SIG-M5 (cell line): ENCODE data around the gene CDKN1C.

Experiments used
- DNase-seq: peaks from one replicate; lab custom pipeline; 2025; lab: John Stamatoyannopoulos, UW

CDKN1C gene

DNA sequence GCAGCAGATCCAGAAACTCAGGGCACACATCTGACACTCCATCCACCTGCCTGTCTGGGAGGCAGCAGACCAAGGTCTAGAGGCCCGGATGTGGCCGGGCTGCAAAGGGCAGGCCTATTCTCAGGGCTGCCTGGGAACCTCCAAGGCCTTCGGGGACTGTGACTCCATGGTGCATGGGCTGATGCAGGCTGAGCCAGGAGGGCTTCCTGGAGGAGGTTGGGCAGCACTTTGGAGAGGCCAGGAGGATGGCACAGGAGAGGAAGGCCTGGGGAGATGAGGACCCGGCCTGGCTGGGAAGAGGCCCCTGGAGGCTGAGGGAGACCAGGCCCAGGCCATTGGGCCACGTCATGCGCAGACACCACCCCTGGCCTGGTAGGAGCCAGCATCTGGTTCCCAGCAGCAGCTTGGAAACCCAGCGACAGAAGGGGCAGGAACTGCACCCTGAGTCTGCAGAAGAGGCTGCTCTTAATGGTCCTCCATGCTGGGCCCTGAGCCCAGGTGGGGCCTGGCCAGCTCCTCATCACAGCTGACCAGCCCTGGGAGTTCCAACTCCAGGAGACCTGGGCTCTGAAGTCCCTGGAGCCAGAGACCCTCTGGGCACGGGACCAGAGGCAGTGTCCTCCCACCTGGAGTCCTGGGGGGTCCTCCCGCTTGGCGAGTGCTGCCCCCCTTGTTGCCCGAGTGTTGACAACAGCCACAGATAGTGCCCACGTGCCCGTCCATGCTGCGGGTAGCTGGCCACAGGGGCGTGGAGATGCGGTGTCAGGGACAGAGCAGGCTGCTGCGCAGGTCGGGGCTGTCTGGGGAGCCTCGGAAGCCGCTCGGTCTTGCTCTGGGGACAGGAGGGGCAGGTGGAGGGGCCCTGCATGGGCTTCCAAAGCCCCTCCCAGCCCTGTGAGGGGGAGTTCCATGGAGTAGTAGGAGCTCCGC, 38.1 kb upstream of the CDKN1C start:
- DNase-seq, result no peak

DNA sequence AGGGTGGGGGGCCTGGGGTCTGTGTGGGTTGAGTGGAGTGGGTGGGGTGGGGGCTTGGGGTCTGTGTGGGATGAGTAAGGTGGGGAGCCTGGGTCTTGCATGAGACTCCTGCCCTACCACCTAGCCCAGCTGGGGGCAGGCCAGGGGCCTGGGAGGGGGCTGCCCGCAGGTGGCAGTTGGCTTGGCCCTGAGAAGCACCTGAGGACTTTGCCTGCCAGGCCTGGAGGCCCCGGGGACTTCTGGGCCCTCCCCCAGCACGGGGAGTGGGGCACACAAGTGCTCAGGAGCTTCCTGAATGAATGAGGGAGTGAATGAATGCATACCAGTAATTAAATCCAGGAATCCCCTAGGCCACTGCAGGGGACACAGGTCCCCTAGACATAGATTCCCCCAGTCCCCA, 37.1 kb upstream of the CDKN1C start:
- DNase-seq, result no peak

DNA sequence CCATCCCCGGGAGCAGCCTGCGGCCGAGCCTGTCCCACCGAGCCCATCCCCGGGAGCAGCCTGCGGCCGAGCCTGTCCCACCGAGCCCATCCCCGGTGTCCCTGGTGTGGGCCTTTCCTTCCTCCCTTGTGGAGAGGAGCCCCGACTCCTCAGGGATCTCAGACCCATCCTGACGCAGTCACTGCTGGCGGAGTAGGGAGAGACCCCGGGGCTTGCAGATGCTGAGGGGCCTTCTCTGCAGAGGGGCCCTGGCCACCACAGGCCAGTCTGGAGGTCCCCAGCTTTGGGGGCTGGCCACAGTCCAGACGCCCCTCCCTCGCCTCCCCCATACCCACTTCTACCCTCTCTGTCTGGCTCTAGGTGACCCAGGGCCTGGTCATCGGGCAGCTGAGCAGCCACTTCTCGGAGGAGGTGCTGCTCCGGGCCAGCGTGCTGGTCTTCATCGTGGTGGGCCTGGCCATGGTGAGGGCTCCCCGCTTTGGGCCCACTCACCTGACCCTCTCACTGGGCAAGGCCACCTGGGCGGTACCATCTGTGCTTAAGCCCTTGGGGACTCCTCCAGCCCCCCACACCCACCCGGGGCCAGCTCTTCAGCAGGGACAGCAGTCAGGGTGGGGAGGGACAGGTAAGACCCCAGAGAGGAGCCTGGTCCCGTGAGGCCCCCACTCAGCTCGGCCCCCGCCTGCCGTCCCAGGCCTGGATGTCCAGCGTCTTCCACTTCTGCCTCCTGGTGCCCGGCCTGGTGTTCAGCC, 36.3 kb upstream of the CDKN1C start:
- no peak for DNase-seq

DNA sequence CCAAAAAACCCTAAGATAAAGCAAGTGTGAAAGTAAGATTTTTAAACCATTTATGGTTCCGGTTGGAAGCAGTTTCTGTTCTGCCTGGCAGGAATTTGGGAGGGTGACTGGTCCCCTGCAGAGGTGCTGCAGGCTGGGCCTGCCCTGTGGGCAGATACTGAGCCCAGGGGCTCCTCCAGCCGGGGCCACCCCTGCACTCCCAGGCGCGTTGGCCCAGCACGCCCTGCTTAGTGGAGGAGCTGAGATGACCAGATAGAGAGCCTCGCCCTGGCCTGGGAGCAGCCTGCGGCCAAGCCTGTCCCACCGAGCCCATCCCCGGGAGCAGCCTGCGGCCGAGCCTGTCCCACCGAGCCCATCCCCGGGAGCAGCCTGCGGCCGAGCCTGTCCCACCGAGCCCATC, 35.7 kb upstream of the CDKN1C start:
- DNase-seq, result no peak

DNA sequence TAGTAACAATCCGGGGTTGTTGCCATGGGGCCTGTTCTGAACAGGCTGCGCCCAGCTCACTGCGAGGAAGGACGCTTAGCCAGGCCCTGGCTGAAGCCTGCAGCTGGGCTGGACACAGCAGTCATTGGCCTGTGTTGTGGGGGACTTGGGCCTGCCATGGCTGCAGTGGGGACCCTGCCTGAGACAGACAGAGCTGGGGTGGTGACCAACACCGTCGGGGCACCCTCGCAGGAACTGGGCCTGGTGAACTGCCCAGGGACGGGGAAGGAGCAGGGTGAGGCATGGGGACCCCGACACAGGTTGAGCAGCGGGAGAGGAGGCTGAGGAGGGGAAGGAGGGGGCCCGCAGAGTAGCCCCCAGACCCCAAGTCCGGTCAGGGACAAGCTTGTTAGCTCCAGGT, 34.8 kb upstream of the CDKN1C start:
- DNase-seq, result no peak

DNA sequence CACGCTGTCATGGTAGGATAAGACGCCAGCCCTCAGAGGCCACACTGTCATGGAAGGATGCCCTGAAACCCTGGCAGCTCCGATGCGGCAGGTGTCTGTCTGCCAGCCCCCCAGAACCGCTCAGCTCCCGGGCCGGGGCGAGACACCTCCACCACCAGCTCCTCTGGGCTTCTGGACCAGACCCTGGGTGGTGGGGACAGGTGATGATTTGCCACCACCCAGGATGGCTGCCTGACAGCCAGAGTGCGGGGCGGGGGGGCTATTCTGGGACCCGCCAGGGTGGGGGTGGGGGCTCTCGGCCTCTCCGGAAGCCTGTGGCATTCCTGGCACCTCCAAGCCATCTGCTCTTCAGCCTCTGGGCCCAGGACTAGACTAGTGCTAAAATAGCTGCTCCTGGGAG, 34.3 kb upstream of the CDKN1C start:
- DNase-seq, result no peak

DNA sequence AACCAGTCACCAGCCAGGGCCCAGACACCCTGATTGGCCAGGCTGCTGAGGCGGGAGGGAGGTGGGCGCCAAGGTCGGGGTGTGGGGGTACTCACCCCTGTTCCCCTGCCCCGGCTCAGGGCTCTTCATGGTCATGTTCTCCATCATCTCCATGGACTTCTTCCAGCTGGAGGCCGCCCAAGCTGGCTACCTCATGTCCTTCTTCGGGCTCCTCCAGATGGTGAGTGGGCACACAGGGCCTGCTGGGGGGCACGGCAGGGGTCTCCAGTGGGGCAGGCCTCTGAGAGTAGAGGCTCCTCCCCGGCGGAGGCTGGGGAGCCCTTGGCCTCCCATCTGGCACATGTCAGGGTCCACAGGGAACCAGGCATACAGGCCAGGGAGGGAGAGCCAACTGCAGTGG, 33.6 kb upstream of the CDKN1C start:
- DNase-seq, result no peak

DNA sequence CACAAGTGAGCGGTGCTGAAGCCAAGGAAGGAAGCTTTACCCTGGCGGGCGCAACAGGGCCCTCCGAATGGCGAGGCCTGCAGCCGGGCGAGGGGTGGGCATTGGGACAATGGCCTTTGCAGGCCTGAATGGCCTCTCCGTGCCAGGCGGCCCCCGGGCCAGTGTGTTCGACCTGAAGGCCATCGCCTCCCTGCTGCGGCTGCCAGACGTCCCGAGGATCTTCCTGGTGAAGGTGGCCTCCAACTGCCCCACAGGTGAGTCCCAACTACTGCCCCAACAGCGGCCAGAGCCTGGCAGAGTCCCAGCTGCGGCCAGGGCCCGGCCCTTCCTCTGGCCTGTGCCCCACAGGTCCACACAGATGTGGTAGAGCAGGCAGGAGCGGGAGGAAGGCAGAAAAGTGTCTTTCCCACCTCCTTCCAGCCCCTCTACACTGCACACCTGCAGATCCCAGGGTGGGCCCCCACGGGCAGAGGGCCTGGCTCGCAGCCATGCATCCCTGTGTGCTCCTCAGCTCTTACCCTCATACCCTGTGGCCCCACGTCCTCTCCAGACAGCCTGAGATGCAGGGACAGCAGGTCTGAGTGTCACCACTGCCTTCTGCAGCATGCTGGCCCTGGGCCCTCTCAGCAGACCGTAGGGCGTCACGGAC, 32.4 kb upstream of the CDKN1C start:
- DNase-seq, result no peak

DNA sequence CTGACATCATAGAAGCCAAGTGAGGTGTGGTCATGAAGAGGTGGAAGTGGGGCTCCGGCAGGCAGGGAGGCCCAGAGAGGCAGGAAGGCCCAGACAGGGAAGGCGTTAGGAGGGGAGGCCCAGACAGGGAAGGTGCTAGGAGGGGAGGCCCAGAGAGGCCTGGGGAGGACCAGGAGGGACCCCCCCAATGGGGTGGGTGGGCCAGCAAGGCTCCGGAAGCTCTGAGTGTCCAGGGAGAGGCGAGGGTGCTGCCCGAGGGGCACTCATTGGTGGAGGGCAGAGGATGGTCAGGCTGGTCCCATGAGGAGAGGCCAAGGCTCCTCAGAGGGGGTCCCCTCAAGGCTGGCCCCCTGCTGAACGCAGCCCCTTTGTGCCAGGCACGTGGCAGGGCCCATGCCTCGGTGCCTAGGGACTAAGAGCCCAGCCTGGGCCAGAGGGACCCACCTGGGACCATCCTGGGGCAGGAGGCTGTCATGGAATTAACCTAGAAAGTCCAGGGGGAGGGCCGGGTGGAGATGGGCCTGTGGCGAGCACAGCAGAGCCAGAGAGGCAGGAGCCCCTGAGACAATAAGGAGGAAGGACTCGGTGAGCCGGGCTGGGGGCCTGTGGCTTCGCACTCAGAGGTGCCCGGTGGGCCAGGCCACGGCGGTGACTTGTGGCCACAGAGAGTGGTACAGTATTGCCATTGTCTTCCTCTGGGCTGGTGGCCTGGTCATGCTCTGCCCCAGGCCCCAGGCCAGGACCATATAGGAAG, 31.5 kb upstream of the CDKN1C start:
- DNase-seq, result no peak

DNA sequence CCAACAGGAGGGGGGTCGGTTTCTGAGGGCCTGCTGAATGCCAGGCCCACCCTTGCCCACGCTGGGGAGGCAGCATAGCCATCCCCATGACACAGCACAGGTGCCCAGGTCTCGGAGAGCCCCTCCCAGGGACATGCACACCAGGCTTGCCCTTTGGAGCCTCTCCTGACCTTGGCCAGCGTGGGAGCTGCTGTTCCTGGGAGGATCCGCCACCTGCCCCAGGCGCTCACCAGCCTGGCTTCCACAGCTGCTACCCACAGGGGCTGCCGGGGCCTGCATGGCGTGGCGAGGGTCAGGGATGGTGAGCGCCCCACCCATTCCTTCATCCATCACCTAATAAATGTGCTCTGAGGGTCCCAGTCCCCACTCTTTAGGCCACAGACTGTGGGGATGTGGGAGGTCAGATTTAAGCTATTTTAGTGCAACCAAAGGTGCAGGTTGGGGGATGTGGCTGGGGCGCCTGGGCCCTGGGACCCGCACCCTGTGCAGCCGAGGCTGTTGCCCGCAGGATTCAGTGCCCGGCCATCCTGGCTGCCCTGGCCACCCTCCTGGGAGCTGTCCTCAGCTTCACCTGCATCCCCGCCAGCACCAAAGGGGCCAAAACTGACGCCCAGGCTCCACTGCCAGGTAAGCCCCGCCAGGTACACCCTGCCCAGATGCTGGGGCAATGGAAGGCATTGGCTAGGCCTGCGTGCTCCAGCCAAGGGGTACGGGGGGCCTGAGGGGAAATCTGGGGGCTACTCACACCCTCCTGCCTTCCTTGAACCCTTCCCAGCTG, 30.7 kb upstream of the CDKN1C start:
- DNase-seq, result no peak

DNA sequence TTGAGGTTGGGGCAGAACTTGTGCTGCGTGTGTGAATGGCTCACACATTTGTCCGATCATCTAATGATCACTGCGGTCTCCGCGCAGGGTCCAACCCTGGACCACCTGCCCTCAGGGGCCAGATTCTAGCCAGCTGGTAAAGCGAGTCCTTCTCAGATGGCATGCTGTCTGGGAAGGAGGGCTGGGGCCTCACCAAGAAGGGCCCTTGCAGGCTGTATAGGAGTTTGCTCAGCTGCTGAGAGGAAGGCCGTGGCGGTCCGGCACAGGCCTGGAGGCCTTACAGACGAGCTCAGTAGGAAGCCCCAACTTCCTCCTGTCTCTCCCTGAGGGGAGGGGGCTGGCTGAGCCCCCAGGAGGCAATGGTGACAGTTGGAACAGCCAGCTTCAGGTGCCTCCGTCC, 29.9 kb upstream of the CDKN1C start:
- DNase-seq, result no peak

DNA sequence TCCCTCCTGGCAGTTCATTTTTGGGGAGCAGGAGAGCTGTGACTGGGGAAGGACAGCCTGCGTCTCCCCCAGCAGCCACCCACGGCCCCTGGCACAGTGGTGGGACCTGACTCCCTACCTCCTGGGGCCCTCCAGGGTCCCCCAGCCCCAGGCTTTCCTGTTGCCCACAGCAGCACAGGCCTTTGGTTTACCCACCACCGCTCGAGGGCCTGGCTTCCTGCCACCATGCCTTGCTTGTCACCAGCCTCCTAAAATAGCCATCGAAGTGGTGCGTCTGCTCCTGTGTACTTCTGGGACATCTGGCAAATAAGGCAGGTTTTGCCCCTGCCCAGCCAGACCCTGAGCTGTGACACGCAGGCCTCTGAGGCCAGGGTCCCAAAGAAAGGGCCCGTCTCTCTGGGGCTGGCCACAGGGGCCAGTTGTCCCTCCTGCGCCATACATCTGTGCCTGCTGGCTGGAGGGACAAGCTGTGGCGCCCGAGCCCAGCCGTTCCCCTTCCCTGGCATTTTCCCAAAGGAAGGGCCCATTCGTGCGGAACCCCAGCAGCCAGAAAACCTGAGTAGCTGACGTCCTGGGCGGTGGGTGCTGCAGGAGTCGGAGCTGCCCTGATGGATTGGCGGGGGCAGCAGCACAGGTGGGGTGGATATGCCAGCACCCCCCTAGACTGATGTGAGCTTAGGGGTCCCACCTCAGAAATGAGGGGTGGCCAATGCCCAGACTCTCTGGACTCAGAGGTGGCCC, 29.1 kb upstream of the CDKN1C start:
- DNase-seq, result no peak

DNA sequence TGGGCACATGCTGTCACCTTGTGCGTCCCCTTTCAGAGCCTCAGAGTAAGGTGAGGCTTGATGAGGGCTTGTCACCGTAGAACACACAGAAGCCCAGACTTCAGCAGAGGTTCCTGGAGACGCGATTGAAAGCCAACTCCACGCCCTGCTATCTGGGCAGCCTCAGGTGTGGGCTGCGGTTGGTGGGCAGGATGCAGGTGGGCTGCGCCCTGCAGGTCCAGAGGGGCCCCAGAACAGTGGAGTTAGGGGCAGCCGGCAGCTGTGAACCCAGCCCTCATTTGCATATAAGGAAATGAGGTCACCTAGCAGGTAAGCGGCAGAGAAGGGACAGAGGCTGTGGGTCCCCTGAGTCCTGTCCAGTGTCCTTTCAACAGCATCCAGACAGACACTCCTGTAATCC, 28.2 kb upstream of the CDKN1C start:
- DNase-seq, result no peak

DNA sequence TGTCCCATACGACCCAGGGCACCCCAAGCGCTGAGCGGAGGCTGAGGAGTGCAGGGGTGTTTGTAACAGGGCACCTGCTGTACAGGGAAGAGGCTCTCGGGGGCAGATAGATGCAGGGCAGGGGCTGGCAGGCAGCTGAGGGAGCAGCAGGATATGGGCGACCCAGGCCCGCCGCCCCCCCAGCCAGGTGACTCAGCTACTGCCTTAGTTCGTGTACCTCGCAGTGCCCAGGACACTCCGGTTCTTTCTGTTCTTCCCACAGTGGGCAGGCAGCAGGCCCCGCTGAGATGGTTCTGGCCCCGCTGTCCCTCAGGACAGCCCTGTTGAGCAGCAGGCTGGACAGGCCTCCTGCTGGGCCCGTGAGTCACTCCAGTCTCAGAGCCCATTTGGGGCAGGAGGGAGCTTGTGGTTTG, 27.4 kb upstream of the CDKN1C start:
- DNase-seq, result no peak

DNA sequence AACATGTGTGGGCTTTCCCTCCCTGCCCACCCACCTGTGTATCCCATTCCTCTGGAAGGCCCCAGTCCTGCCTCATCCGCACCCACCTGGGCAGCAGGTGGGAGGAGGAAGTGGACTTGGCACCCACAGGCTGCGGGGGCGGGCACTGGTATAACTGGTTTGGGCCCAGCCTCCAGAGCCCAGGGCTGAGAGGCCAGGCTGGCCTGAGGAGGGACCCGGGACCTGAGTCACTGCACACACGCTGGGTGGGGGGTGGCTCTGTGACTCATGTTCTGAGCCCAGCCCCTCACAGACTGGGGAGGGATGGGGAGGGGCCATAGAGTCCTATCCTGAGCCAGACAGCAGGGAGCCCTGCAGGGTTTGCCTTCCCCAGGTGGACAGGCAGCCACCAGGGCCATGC, 26.9 kb upstream of the CDKN1C start:
- no peak for DNase-seq

DNA sequence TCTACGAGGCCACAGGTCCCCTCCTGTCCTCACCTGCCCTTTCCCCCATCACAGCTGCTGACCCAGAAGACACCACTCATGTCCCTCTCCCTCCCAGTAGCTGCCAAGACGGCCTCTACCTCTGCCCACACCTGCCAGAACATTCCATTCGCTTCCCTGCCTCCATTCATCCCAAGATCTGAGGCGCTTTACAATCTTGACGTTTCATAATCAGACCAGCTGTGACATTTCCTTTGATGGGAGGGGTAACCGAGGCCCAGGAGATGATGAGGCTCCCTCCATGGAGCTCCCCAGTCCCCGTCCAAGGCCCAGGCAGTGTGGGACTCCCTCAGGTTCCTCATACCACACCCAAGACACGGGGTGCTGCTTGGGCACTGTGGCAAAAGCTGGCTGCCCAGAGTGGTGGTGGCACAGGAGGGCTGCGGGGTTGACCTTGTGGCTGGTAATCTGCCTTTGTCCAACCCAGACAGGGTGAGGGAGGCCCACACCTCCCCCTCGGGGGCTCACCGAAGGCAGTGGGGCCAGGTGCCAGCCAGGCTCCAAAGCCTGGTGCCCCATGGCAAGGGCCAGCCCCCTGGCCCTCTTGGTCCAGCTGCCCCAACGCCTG, 26.3 kb upstream of the CDKN1C start:
- DNase-seq, result no peak

DNA sequence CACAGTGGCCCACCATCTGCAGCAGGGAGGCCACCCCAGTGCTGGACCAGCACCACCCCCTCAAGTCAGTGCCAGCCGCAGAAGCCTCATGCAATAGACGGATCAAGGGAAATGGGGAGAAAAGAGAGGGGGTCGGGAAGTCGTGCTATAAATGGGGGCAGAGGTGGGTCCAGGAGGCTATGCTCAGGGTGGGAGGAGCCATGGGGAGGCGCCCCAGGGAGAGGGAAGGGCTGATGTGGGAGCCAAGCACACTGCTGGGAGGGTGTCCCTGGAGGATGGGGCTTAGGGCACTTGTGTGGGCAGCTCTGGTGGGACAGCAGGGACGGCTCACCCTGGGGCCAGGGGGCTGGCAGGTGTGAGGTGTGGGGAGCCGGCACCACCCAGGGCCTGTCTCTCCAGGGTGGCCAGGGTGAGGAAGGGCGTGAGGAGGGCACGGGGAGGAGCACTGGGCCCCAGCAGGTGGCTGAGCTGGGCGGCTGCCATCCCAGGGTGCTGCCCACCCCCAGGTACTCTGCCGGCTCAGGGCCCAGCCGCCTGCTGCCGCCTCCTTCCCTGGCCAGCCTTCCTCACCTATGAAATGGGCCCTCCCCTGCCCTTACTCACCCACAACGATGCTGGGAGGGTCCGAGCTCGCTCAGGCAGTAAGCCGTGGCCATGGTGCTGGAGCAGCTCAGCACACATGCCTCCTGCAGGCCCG, 25.7 kb upstream of the CDKN1C start:
- no peak for DNase-seq

DNA sequence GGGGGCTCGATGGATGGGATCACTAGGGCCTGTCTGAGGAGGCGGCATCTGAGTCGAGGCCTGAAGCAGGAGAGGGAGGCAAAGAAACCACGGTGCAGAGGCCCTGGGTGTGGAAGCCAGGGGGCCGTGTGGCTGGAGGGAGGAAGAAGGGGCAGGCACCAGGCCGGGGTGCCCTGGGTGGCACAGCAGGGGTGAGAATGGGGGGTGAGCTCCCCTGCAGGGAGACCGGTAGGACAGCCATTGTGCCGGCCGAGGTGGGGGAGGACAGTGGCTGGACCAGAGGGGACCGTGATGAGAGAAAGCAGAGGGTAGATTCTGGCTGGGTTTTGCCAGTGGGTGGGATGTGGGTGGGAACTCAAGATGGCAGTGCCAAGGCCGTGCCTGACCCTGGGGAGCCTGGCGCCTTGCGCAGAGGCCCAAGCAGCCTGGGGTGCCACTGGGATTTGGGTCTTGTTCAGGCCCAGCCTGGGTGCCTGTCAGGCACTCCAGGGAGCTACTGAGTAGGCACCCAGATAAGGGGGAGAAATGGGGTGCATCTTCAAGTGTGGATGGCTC, 24.9 kb upstream of the CDKN1C start:
- DNase-seq, result no peak
